ENCODE data around the gene VIPAS39.

DNA sequence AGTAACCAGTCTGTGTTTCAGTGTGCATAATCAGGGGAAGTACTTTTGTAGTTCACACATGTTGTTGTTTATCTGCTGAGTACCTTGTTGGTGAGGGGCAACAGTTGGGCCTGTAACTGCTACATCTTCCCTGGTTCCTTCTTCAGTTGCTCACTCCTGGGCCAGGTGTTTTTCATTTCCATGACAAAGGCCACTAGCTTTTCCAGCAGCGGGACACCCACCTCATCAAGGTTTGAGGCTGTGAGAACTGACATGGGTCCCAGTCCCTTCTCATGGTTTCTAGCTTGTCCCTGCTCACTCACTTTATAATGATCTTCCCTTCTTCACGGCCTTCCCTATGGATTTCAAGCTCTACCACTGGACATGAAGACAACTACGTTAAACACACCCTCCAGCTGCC, 32.5 kb downstream of the VIPAS39 start:
- TF ChIP-seq POLR2A (IDR thresholded peaks at IDR 0.05): no peak
- TF ChIP-seq, protein P1, sequence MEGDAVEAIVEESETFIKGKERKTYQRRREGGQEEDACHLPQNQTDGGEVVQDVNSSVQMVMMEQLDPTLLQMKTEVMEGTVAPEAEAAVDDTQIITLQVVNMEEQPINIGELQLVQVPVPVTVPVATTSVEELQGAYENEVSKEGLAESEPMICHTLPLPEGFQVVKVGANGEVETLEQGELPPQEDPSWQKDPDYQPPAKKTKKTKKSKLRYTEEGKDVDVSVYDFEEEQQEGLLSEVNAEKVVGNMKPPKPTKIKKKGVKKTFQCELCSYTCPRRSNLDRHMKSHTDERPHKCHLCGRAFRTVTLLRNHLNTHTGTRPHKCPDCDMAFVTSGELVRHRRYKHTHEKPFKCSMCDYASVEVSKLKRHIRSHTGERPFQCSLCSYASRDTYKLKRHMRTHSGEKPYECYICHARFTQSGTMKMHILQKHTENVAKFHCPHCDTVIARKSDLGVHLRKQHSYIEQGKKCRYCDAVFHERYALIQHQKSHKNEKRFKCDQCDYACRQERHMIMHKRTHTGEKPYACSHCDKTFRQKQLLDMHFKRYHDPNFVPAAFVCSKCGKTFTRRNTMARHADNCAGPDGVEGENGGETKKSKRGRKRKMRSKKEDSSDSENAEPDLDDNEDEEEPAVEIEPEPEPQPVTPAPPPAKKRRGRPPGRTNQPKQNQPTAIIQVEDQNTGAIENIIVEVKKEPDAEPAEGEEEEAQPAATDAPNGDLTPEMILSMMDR (IDR thresholded peaks at IDR 0.05): no peak
